T-helper 1 cell treated with Interleukin-12 subunit alpha and Interleukin-12 subunit beta and Interleukin-4 antibody, amounts not matched to agents 30 ng/mL and 1 ng/mL, for 36 hours (primary cell): ENCODE measurements around the gene CCNG2. TPM values are rescaled to one million over a fixed set of nuclear protein-coding genes. Genes with fewer than 3 reads are reported as not detected.

ENCODE experiments used
- intact Hi-C: fragments of 100-400 bp; cut with micrococcal nuclease; formaldehyde crosslinking; loops from one replicate; pipeline ENCODE4 v1.15.1; 2024
- total RNA-seq: library from RNA; stranded (reverse); gene quantifications from 2 replicates; pipeline ENCODE4 v1.2.3, GENCODE V29; 2022

Gene CCNG2
- total RNA-seq, 1 donor from 2014 or later = 18.1 TPM

GRCh38 chr4:77174426-77174825 is 17.4 kb downstream of the CCNG2 start:
- intact Hi-C loops = no loop called here

DNA sequence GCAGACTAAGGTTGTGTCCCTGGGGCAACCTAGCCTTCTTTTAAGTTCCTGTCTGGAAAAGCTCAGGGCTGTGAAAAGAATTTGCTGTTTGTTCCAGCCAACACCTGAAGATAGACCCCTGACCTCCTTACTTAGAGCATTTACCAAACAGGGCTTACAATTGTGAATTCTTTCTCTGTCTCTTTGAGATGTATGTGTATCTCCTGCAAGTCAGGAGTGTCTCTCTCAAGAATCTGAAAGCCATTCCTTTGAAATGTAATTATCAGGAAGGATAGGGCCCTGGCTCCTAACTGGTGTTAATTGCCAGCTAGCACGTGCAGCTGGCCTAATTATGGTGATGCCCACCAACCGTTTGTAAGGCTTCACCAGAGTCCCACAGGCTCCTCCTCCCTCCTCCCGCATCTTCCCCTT is 18.2 kb downstream of the CCNG2 start:
- intact Hi-C loops = no loop called here

GRCh38 chr4:77176640-77177039 is 19.6 kb downstream of the CCNG2 start:
- intact Hi-C loops = no loop called here

GRCh38 chr4:77177199-77177598 is 20.2 kb downstream of the CCNG2 start:
- intact Hi-C loops = no loop called here

DNA sequence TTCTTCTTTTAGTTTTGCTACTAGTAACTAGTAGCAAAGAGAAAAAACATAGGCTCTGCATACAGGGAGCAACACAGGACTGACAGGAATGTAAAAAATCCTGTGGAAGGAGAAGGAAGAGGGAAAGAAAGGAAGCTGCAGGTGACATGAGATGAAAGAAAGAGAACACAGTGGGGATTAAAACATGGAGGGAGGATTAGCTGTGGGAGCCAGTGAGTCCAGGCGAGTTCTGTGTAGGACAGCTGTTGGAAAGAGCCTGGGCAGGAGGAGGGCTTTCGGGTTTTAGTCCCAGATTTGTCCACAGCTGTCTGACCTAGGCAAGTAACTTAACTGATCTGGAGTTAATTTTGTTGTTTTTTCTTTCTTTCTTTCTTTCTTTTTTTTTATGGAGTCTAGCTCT is 21.6 kb downstream of the CCNG2 start:
- intact Hi-C loops = no loop called here

GRCh38 chr4:77179519-77179918 is 22.5 kb downstream of the CCNG2 start:
- intact Hi-C loops = no loop called here

DNA sequence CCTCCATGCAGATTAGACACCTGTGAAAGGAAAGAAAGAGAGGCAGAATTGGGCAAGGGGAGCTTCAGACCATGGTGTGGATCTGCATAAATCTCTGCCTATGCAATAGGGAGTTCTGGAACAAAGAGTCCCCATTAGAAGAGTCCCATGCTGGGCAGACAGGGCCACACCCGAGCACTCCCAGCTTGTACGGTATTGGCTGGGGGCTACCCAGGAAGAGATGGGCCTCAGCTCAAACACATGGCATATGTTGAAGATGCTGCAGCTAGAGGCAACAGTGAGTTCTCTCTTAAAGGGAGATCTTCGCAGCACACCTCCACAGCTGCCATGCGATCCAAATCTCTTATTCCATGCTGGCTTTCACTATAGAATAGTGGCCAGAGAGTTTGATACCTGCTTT is 24.7 kb downstream of the CCNG2 start:
- intact Hi-C loops = no loop called here

- intact Hi-C loops = no loop called here
Observed at GRCh38 chr4:77183777-77184420, 26.9 kb downstream of the CCNG2 start.

DNA sequence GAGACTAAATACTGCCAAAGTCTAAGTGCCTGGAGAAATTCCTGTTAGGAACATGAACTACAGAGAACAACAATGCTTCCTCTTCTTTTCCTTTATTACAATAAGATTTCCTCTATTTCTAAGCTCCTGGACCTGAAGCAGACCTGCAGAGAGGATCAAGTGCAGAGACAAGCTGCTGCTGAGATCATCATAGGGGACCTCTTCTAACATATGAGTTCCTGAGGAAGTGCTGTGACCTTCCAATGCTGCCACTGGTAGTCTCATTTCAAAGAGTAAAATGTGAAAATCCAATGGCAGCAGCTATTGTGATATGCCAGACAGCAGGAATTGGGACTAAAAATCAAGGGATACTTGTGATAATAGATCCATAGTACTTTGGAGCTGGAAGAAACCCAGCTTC is 28.0 kb downstream of the CCNG2 start:
- intact Hi-C loops = no loop called here

DNA sequence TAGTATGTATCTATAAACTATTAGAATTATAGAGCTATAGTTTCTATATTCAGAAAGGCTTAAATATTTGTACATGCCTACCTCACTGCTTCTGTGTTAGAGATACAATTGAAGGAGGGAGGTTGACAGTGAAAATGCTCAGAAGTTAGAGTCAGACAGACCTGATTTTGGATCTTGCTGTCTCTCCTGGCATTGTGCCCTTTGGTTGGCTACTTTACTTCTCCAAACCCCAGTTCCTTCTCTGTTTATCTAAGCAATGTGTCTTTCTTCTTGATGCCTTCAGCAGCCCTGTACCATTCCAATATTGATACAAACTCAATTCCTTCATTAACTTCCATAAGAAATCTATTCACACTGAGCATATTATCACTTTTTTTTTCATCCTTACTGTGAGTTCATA is 28.7 kb downstream of the CCNG2 start:
- intact Hi-C loops = no loop called here

GRCh38 chr4:77187322-77187721 is 30.3 kb downstream of the CCNG2 start:
- intact Hi-C loops = no loop called here

GRCh38 chr4:77188498-77189220 is 31.7 kb downstream of the CCNG2 start:
- intact Hi-C loops = no loop called here

- intact Hi-C loops = no loop called here
Observed at GRCh38 chr4:77189412-77189811, 32.4 kb downstream of the CCNG2 start.

DNA sequence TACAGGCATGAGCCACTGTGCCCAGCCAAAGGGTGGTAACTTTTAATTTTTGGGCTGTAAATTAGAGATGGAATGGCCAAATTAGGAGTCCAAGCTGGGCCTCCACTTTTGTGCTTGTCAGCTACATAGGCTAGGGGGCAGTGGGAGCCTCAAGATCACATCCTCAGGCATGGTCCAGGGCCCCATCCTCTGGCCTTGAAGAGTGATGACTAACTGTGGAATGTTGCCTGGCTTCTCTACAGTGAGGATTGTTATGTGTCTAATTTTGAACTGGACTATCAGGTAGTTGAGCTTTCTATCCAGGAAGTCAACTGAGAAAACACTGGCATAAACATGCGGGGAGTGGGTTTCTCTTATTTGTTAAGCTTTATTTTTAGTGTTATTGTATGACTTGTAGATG is 33.0 kb downstream of the CCNG2 start:
- intact Hi-C loops = no loop called here

DNA sequence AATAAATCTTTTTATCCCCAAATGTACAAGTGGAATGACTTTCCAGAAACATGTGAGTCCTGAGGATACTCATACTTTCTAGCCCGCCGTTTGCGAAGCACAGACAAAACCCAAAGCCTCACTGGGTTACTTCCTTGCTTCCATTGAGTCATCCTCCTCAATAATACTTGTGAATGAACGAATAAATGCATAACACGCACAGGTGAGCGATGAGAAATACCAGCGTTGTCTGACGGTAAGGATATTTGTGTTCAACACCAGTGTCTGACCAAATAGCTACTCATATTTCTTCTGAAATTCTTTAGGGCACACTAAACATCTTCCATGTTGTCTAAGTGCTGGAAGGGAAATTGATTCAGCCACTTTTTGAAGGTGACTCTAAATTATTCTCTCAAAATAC is 36.0 kb downstream of the CCNG2 start:
- intact Hi-C loops = loop anchor here (1.0 to 2.0 kb wide), 4 partner anchors 10 to 117 kb away; no protein-coding TSS in a partner anchor

DNA sequence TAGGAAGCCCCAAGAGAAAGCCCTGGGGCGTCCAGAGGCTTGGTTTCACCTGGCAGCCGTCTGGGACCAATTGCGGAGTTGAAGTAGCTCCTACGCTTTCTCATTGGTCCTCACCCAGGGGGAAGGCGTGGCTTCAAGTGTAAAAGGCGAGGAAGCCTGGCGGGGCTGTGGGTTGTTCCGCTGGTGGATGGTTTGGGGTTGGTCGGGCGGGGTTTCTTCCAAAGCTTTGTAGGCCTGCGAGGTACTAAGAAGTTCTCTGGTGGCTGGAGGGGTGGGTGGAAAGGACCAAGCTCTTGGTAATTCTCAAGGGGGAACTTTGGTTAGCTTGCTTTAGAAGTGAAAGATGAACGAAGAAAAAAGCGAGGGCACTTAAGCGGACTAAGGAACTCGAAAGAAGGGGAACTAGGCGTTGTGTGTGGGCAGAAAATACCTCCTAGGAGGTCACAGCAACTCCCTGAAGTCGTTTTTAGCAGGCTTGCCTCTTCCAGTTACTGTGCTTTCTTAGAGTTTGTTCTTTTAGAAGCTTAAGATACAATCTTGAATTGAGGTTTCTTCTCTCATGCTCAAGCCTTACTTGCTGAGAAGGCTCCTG is 36.6 kb downstream of the CCNG2 start:
- intact Hi-C loops = loop anchor here (1.0 to 2.0 kb wide), 4 partner anchors 10 to 117 kb away; no protein-coding TSS in a partner anchor

DNA sequence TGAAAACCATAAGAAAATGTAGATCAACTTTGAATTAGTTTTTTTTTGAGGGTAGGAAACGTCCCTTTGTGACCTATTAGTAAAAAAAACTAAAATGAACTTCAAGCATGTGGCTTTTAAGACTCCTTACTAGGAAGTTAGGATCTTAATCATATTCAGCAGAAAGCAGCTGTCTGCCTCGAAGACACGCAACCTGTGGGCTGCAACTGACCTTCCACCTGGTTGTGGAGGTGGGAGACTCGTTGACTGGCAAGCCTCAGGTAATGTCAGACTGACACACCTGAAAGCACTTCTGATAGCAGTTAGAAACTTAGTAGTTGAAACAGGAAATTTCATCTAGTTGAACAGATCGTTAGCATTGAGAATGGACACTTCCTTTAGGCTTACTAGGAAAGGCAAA is 37.4 kb downstream of the CCNG2 start:
- intact Hi-C loops = no loop called here

GRCh38 chr4:77194989-77195388 is 38.0 kb downstream of the CCNG2 start:
- intact Hi-C loops = no loop called here

- intact Hi-C loops = no loop called here
Observed at GRCh38 chr4:77196866-77197265, 39.9 kb downstream of the CCNG2 start.

DNA sequence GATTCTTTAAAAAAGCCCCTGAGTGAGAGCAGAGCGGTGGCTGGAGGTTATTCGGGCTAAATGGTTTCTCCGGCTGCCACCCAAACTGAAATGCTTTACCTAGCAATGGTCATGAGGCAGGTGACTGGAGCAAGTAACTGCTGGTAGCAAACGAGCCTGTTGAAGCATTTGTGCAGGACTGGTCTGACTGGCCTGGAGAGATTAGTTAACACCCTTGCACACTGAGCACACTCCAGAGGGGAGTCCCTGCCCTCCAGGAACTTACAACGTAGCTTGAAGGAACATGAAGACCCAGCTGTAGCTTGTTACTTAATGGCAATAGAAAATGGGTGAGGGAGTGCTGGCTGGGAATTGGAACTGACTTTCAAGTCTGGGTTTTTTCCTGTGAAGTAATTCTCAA is 40.4 kb downstream of the CCNG2 start:
- intact Hi-C loops = no loop called here

- intact Hi-C loops = no loop called here
Observed at GRCh38 chr4:77197831-77198230, 40.8 kb downstream of the CCNG2 start.

GRCh38 chr4:77199276-77199675 is 42.3 kb downstream of the CCNG2 start:
- intact Hi-C loops = no loop called here

DNA sequence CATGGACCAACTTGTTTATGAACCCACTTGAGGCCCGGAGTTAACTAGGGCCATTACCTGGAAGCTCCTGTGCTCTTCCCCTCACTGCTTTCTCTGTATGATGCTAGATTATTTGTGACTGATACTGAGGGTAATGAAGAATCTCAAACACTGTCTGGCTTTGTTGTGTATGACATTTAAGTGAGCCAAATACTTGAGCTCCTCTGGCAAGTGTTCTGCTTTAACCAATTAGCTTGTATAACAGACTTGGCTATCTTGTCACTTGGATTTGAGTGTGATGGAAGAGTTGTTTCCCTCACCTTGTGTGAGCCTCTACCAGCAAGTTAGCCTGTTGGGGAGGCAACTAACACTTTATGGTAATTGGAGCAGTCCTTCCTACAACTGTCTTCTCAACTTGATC is 42.7 kb downstream of the CCNG2 start:
- intact Hi-C loops = loop anchor here (5.0 kb wide), 1 partner anchor 252 kb away; the partner anchor contains the start of gene SEPTIN11
